HepG2 (cell line): Measurements from ENCODE around the gene NINJ2. TPM values are rescaled to one million over a fixed set of nuclear protein-coding genes. Genes with fewer than 3 reads are reported as not detected.

Experiments
- ARID3A ChIP-seq: IDR thresholded peaks from 2 replicates; pipeline ENCODE4 v1.6.1; 2012; ENCODE audit warnings: low read depth, low read length, improper control_type of control experiment
- ARID4A ChIP-seq: sonication (generic); formaldehyde crosslinking; IDR thresholded peaks from 2 replicates; pipeline ENCODE4 v1.5.0; 2020; ENCODE audit warnings: mild to moderate bottlenecking, missing genetic modification reagents, borderline replicate concordance
- BRD4 ChIP-seq: sonication (generic); formaldehyde crosslinking; IDR thresholded peaks from 2 replicates; pipeline ENCODE4 v1.4.0; 2020; ENCODE audit warnings: missing genetic modification reagents
- GABPA ChIP-seq, 2 experiments: IDR thresholded peaks; 2 replicates each; pipeline ENCODE4 v1.6.1; 2011 to 2016; ENCODE audit warnings: low read depth in 2 of 2, low read length in 1 of 2, missing biosample characterization in 1 of 2, missing genetic modification characterization in 1 of 2
- GATAD2A ChIP-seq: IDR thresholded peaks from 2 replicates; pipeline ENCODE4 v1.6.1; 2016
- HINFP ChIP-seq: sonication (generic); formaldehyde crosslinking; IDR thresholded peaks from 2 replicates; pipeline ENCODE4 v1.4.0; 2020; ENCODE audit warnings: low read depth, mild to moderate bottlenecking, missing genetic modification reagents
- IKZF4 ChIP-seq: sonication (generic); formaldehyde crosslinking; IDR thresholded peaks from 2 replicates; pipeline ENCODE4 v1.5.1; 2020; ENCODE audit warnings: borderline replicate concordance, mild to moderate bottlenecking, low read depth, missing genetic modification reagents; ENCODE audit errors: not compliant biosample characterization
- STAG1 ChIP-seq: sonication (generic); formaldehyde crosslinking; IDR thresholded peaks from 2 replicates; pipeline ENCODE4 v1.4.0; 2020; ENCODE audit warnings: missing genetic modification reagents
- U2AF1 ChIP-seq: fragments of 200-400 bp; formaldehyde crosslinking; optimal IDR thresholded peaks from 2 replicates; pipeline ENCODE3; 2017; ENCODE audit warnings: mild to moderate bottlenecking, low read depth, low read length
- ZBTB20 ChIP-seq: sonication (generic); formaldehyde crosslinking; IDR thresholded peaks from 2 replicates; pipeline ENCODE4 v1.8.1; 2023; ENCODE audit warnings: missing genetic modification reagents, low read depth, mild to moderate bottlenecking, borderline replicate concordance
- ZBTB25 ChIP-seq: IDR thresholded peaks from 2 replicates; pipeline ENCODE4 v1.6.1; 2018; ENCODE audit warnings: missing genetic modification reagents
- ZBTB3 ChIP-seq: sonication (generic); formaldehyde crosslinking; IDR thresholded peaks from 2 replicates; pipeline ENCODE4 v1.4.0; 2020; ENCODE audit warnings: low read depth, mild to moderate bottlenecking, moderate library complexity, missing genetic modification reagents, borderline replicate concordance
- ZNF121 ChIP-seq: sonication (generic); formaldehyde crosslinking; IDR thresholded peaks from 2 replicates; pipeline ENCODE4 v1.5.0; 2020; ENCODE audit warnings: mild to moderate bottlenecking, missing genetic modification reagents
- ZNF414 ChIP-seq: sonication (generic); formaldehyde crosslinking; IDR thresholded peaks from 2 replicates; pipeline ENCODE4 v1.5.0; 2020; ENCODE audit warnings: missing genetic modification reagents
- ZNF570 ChIP-seq: sonication (generic); formaldehyde crosslinking; IDR thresholded peaks from 2 replicates; pipeline ENCODE4 v1.4.0; 2020; ENCODE audit warnings: mild to moderate bottlenecking, missing genetic modification reagents, borderline replicate concordance
- ZNF615 ChIP-seq: sonication (generic); formaldehyde crosslinking; IDR thresholded peaks from 2 replicates; pipeline ENCODE4 v1.5.0; 2020; ENCODE audit warnings: mild to moderate bottlenecking, missing genetic modification reagents, borderline replicate concordance
- ZNF781 ChIP-seq: sonication (generic); formaldehyde crosslinking; IDR thresholded peaks from 2 replicates; pipeline ENCODE4 v1.5.1; 2020; ENCODE audit warnings: borderline replicate concordance, mild to moderate bottlenecking, missing genetic modification reagents; ENCODE audit errors: not compliant biosample characterization
- polyA plus RNA-seq, 8 experiments: library from polyadenylated mRNA; depleted of rRNA in 3 of 8; stranded (reverse) in 7 of 8; unstranded in 1 of 8; fragments of >200 nt; fragmentation: Illumina TruSeq in 4 of 8; extraction: Trizol in 4 of 8; gene quantifications; 2 replicates each; pipeline versions ENCODE4 v1.2.1 to v1.2.3, GENCODE V29; 2011 to 2016; ENCODE audit warnings: low read depth in 4 of 8, missing spikeins in 1 of 8, mixed read lengths in 1 of 8; ENCODE audit not compliant: insufficient read depth in 1 of 8
- total RNA-seq, 5 experiments: library from RNA; depleted of rRNA; stranded (reverse); fragments of >200 nt; fragmentation: Illumina TruSeq; extraction: Trizol; gene quantifications; 2 replicates each; pipeline ENCODE4 v1.2.3, GENCODE V29; 2016; ENCODE audit warnings: low read depth in 1 of 5

Gene NINJ2
- total and polyA plus RNA-seq, 2 of the 13 experiments (the other 11 are each of a cell fraction or from before 2014, with no cell fraction given) = 0.62 to 3.8 TPM

GRCh38 chr12:646442-647384, 16.5 kb downstream of the NINJ2 start (continued):
- TF ChIP-seq ARID4A (CRISPR knock-in tag) (peak; percentile 74; the same call in 1 of the 2 replicates), ZNF781 (CRISPR knock-in tag) (no peak), BRD4 (CRISPR knock-in tag) (no peak; the same call in 1 of the 2 replicates), ZBTB3 (CRISPR knock-in tag) (0 out of 2 replicates have a peak, but pooled peaks have one; percentile 81), ZNF615 (no peak), HINFP (CRISPR knock-in tag) (peak; percentile 77; the same call in 1 of the 2 replicates), ZNF121 (CRISPR knock-in tag) (peak; percentile 48; the same call in 1 of the 2 replicates), ZNF414 (CRISPR knock-in tag) (no peak; the same call in none of the 2 replicates), GATAD2A (CRISPR knock-in tag) (peak; percentile 91), IKZF4 (no peak), ZBTB20 (peak; percentile 88; the same call in 1 of the 2 replicates), U2AF1 (no peak), ZNF570 (CRISPR knock-in tag) (no peak), ZBTB25 (CRISPR knock-in tag) (no peak), STAG1 (peak; percentile 11; the same call in 1 of the 2 replicates), ARID3A (no peak), GABPA (IDR thresholded peaks at IDR 0.05; ENCODE audit: low read depth, low read length) (no peak), GABPA (CRISPR knock-in tag; IDR thresholded peaks at IDR 0.05; ENCODE audit: low read depth) (peak; percentile 64)
